Sigmoid colon (tissue), 4 donors: Measurements from ENCODE around the gene ASCL2.

ENCODE experiments used
- CTCF ChIP-seq, 4 experiments: fragments of 450-650 bp in 3 of 4; fragments of 200-600 bp in 1 of 4; IDR thresholded peaks; one replicate each; pipeline ENCODE4 v1.5.1; 2016 to 2019; ENCODE audit warnings: antibody characterized with exemption in 4 of 4, mild to moderate bottlenecking in 3 of 4, moderate library complexity in 2 of 4
- EP300 ChIP-seq, 4 donors: sonication (generic); formaldehyde crosslinking; IDR thresholded peaks; one replicate each; pipeline ENCODE4 v1.6.1; 2017; ENCODE audit warnings: antibody characterized with exemption in 4 of 4
- POLR2A ChIP-seq, 2 donors: fragments of 450-650 bp; IDR thresholded peaks; one replicate each; pipeline ENCODE4 v1.6.1; 2016; ENCODE audit warnings: antibody characterized with exemption in 2 of 2, mild to moderate bottlenecking in 2 of 2, moderate library complexity in 2 of 2
- POLR2AphosphoS5 ChIP-seq, 4 donors: sonication (generic); formaldehyde crosslinking; IDR thresholded peaks; one replicate each; pipeline ENCODE4 v1.6.1; 2017; ENCODE audit warnings: antibody characterized with exemption in 4 of 4

DNA sequence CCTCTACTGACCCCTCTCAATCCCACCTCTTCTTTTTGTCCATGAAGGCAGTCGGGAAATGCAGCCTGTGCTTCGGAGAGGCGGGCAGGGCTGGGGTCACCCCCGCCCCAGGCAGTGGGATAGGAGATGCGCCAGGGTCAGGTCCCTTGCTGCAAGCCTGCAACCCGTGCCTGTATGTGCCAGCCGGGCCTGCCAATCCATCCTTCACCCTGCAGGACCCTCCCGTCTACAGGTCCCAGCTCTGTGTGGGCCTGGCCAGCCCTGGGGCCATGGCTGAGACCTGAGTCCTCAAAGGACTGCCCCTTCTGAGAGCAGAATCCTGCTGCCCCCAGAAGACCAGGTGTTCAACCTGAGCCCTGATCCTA is 10.9 kb downstream of the ASCL2 start:
- TF ChIP-seq POLR2A (IDR thresholded peaks at IDR 0.05), result no peak
- no peak for TF ChIP-seq POLR2AphosphoS5 (IDR thresholded peaks at IDR 0.05)
- no peak for TF ChIP-seq CTCF (IDR thresholded peaks at IDR 0.05)
- no peak for TF ChIP-seq EP300 (IDR thresholded peaks at IDR 0.05)
